Measurements from ENCODE around the gene WSCD2.

DNA sequence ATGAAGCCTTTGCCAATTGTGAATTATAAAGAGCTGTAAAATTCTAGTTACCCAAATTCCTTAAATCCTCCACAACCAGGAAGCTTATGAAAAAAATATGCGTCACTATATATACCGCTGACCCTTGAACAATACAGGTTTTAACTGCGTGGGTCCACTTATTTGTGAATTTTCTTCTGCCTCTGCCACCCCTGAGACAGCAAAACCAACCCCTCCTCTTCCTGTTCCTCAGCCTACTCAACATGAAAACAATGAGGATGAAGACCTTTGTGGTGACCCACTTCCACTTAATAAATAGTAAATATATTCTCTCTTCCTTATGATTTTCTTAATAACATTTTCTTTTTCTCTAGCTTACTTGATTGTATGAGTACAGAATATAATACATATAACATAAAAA lies 167.9 kb downstream of the WSCD2 start:
- TF ChIP-seq CTCF (IDR thresholded peaks at IDR 0.05), result no peak
- TF ChIP-seq POLR2A (IDR thresholded peaks at IDR 0.05), result no peak

Data from Peyer's patch (tissue), 4 donors.